MM.1S (cell line): ENCODE data around the gene ARHGAP23.
"Not testable (repeated sequence)": the region's sequence is repeated elsewhere in the genome, so short reads cannot be mapped to it uniquely, and the experiment has no call there.

ENCODE experiments used
- DNase-seq: peaks from one replicate; pipeline ENCODE4 v3.0.0-alpha.2; 2015
- H2AFZ ChIP-seq: fragments of 300-600 bp; sonication (generic); 2 replicates; pipeline ENCODE4 v1.6.0; 2016; ENCODE audit warnings: antibody characterized with exemption, low read length
- H3F3A ChIP-seq: fragments of 300-600 bp; sonication (generic); 2 replicates; pipeline ENCODE4 v1.6.1; 2016; ENCODE audit warnings: mild to moderate bottlenecking, antibody characterized with exemption, low read length, moderate library complexity, mixed read lengths; ENCODE audit not compliant: insufficient read depth
- H3K27ac ChIP-seq: fragments of 300-600 bp; sonication (generic); 2 replicates; pipeline ENCODE4 v1.5.1; 2016; ENCODE audit warnings: mild to moderate bottlenecking, low read length
- H3K27me3 ChIP-seq: fragments of 300-600 bp; sonication (generic); replicated peaks from 2 replicates; pipeline ENCODE4 v1.6.0; 2016; ENCODE audit warnings: low read length; ENCODE audit not compliant: insufficient read depth
- H3K36me3 ChIP-seq: fragments of 300-600 bp; sonication (generic); replicated peaks from 2 replicates; pipeline ENCODE4 v1.6.1; 2016; ENCODE audit warnings: mild to moderate bottlenecking, low read length, mixed read lengths; ENCODE audit not compliant: insufficient read depth
- H3K4me1 ChIP-seq: fragments of 300-600 bp; sonication (generic); 2 replicates; pipeline ENCODE4 v1.6.1; 2016; ENCODE audit warnings: low read length, mixed read lengths
- H3K4me2 ChIP-seq: fragments of 300-600 bp; sonication (generic); 2 replicates; pipeline ENCODE4 v1.6.0; 2016; ENCODE audit warnings: low read depth, low read length
- H3K4me3 ChIP-seq: fragments of 300-600 bp; sonication (generic); 2 replicates; pipeline ENCODE4 v1.5.1; 2016; ENCODE audit warnings: low read length, mixed read lengths
- H3K79me2 ChIP-seq: fragments of 300-600 bp; sonication (generic); 2 replicates; pipeline ENCODE4 v1.6.1; 2016; ENCODE audit warnings: mixed run types, low read length, mixed read lengths
- H3K9ac ChIP-seq: fragments of 300-600 bp; sonication (generic); 2 replicates; pipeline ENCODE4 v1.6.1; 2016; ENCODE audit warnings: low read length, mixed read lengths
- H3K9me2 ChIP-seq: fragments of 300-600 bp; sonication (generic); replicated peaks from 2 replicates; pipeline ENCODE4 v1.6.1; 2016; ENCODE audit warnings: mild to moderate bottlenecking, low read length, mixed read lengths; ENCODE audit not compliant: insufficient read depth
- H3K9me3 ChIP-seq: fragments of 300-600 bp; sonication (generic); replicated peaks from 2 replicates; pipeline ENCODE4 v1.6.1; 2016; ENCODE audit warnings: mild to moderate bottlenecking, low read length, mixed read lengths; ENCODE audit not compliant: insufficient read depth
- H4K20me1 ChIP-seq: fragments of 300-600 bp; sonication (generic); 2 replicates; pipeline ENCODE4 v1.6.1; 2016; ENCODE audit warnings: mild to moderate bottlenecking, low read length, moderate library complexity, mixed read lengths; ENCODE audit not compliant: insufficient read depth
- TF ChIP-seq, protein P1 (sequence below): fragments of 300-600 bp; sonication (generic); IDR thresholded peaks from 2 replicates; pipeline ENCODE4 v1.5.1; 2016; ENCODE audit warnings: antibody characterized with exemption, low read length, mixed read lengths

The ARHGAP23 gene

GRCh38 chr17:38489774-38490173, 61.5 kb downstream of the ARHGAP23 start:
- not testable (repeated sequence) for H2AFZ ChIP-seq

GRCh38 chr17:38491346-38492066, 63.2 kb downstream of the ARHGAP23 start:
- not testable (repeated sequence) for H3K9me3 ChIP-seq, DNase-seq, H3K27me3 ChIP-seq, H3K4me3 ChIP-seq, H3K27ac ChIP-seq, H3K9me2 ChIP-seq, H2AFZ ChIP-seq, H3K4me1 ChIP-seq, H4K20me1 ChIP-seq, H3K4me2 ChIP-seq, H3F3A ChIP-seq, H3K9ac ChIP-seq, H3K79me2 ChIP-seq, H3K36me3 ChIP-seq

More at GRCh38 chr17:38489774-38490173, 61.5 kb downstream of the ARHGAP23 start:
- H3K9me2 ChIP-seq, H3K4me1 ChIP-seq, H3K79me2 ChIP-seq, H4K20me1 ChIP-seq, DNase-seq, H3K4me3 ChIP-seq, H3K9ac ChIP-seq, H3K36me3 ChIP-seq, H3F3A ChIP-seq, H3K9me3 ChIP-seq, H3K27ac ChIP-seq, H3K4me2 ChIP-seq, H3K27me3 ChIP-seq: not testable (repeated sequence)

- H3K4me1 ChIP-seq, H3K27ac ChIP-seq, H3F3A ChIP-seq, H3K4me3 ChIP-seq, H3K9ac ChIP-seq, H4K20me1 ChIP-seq, H3K9me2 ChIP-seq, H3K9me3 ChIP-seq, H3K27me3 ChIP-seq, H3K36me3 ChIP-seq, H3K79me2 ChIP-seq, H3K4me2 ChIP-seq, H2AFZ ChIP-seq: not testable (repeated sequence)
- DNase-seq: peak; percentile 82
- TF ChIP-seq, protein P1, sequence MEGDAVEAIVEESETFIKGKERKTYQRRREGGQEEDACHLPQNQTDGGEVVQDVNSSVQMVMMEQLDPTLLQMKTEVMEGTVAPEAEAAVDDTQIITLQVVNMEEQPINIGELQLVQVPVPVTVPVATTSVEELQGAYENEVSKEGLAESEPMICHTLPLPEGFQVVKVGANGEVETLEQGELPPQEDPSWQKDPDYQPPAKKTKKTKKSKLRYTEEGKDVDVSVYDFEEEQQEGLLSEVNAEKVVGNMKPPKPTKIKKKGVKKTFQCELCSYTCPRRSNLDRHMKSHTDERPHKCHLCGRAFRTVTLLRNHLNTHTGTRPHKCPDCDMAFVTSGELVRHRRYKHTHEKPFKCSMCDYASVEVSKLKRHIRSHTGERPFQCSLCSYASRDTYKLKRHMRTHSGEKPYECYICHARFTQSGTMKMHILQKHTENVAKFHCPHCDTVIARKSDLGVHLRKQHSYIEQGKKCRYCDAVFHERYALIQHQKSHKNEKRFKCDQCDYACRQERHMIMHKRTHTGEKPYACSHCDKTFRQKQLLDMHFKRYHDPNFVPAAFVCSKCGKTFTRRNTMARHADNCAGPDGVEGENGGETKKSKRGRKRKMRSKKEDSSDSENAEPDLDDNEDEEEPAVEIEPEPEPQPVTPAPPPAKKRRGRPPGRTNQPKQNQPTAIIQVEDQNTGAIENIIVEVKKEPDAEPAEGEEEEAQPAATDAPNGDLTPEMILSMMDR: peak; percentile 70
Measured at GRCh38 chr17:38492067-38493040, 64.1 kb downstream of the ARHGAP23 start.

DNA sequence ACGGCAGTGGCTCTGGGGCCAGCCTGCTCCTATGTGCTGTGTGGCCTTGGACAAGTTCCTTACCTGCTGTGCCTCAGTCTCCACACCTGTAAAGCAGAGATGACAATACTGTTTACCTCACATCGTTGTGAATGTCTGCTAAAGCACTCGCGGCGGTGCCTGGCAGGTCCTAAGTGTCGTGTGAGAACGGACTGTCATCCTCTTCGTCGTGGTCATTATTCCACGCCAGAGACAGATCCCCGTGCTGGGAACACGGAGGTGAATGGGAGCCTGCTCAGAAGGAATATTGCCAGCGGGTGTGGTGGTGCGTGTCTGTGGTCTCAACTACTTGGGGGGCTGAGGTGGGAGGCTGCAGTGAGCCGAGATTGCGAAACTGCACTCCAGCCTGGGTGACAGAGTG, 65.9 kb downstream of the ARHGAP23 start:
- not testable (repeated sequence) for H3K4me3 ChIP-seq, H3K79me2 ChIP-seq

GRCh38 chr17:38497656-38498055, 69.4 kb downstream of the ARHGAP23 start:
- not testable (repeated sequence) for H3K4me2 ChIP-seq

More for the DNA sequence above, 65.9 kb downstream of the ARHGAP23 start:
- H3K4me2 ChIP-seq, H3K36me3 ChIP-seq, H3K4me1 ChIP-seq, H3K9me2 ChIP-seq, H3K27ac ChIP-seq, H3K27me3 ChIP-seq, H4K20me1 ChIP-seq, H2AFZ ChIP-seq, H3F3A ChIP-seq, H3K9me3 ChIP-seq, H3K9ac ChIP-seq, DNase-seq: not testable (repeated sequence)

More at GRCh38 chr17:38497656-38498055, 69.4 kb downstream of the ARHGAP23 start:
- H3F3A ChIP-seq, H3K4me1 ChIP-seq, H3K4me3 ChIP-seq, H3K36me3 ChIP-seq, H3K9me2 ChIP-seq, DNase-seq, H3K9me3 ChIP-seq, H3K79me2 ChIP-seq, H2AFZ ChIP-seq, H4K20me1 ChIP-seq, H3K9ac ChIP-seq, H3K27ac ChIP-seq, H3K27me3 ChIP-seq: not testable (repeated sequence)
